GM19397 (cell line): ENCODE data around the gene BBC3.
A peak's percentile ranks its signal among the peaks of the same experiment; 100 is the strongest.
"Not testable (repeated sequence)": the region's sequence is repeated elsewhere in the genome, so short reads cannot be mapped to it uniquely, and the experiment has no call there.

Source experiments
- ATAC-seq: cut with Tn5 transposase; IDR thresholded peaks from one replicate; pipeline ENCODE4 v1.9.1; 2021; ENCODE audit warnings: mild to moderate bottlenecking, moderate library complexity; ENCODE audit not compliant: unreplicated experiment

BBC3 gene

GRCh38 chr19:47230921-47231214 lies at the start of gene BBC3:
BBC3 (minus strand) TSS chr19:47231199; CDS start chr19:47228431, 2,768 bp downstream.
- no peak for ATAC-seq

- no peak for ATAC-seq
Measured at GRCh38 chr19:47280183-47280797, 49.3 kb upstream of the BBC3 start.

DNA sequence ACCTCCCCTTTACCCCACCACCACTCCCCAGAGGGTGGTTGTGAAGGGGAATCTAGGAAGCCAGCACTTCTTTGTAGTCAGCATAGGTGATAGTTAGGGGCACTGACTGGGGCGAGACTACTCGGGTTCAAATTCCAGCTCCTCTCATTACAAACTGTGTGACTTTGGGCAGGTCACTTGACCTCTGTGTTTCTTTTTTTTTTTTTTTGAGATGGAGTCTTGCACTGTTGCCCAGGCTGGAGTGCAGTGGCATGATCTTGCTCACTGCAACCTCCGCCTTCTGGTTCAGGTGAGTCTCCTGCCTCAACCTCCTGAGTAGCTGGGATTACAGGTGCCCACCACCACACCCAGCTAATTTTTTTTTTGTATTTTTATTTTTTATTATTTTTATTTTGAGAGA lies 45.5 kb upstream of the BBC3 start:
- ATAC-seq: not testable (repeated sequence)

DNA sequence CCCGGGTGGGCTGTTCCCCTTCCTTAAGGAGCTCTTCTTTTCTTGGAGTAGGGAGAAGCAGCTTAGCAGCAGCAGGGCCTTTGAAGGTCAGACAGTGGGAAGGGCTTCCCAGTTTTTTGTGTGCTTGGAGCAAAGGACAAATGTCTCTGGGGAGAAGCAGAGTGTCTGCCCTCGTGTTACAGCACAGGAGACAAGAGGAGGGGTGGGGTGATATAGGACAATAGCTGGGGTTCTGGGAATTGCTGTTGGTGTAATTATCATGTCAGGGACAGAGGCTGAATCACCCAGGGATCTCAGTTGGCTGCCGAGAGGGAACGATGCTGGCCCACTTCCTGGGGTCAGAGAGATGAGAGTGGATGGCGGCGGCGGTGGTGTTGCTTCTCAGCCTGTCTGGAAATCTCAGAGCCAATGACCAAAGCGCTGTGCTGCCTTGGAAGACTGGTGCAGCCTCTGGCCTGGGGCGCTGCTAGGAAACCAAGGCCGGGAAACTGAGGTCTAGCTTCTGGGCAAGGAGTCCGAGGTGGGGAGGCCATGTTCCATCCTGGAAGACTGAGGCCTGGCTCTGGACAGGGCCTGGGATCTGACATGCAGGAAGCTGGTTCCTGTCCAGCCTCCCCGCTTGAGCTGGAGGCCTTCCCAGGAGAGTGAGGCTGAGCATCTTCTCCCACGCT lies 44.9 kb upstream of the BBC3 start:
- no peak for ATAC-seq

- no peak for ATAC-seq
Measured at GRCh38 chr19:47274891-47275761, 44.1 kb upstream of the BBC3 start.

- peak; percentile 52 for ATAC-seq
Measured at GRCh38 chr19:47274071-47274890, 43.3 kb upstream of the BBC3 start, which contains the start of gene INAFM1. INAFM1 (plus strand) TSS chr19:47274885; CDS start chr19:47274920, 35 bp downstream.

DNA sequence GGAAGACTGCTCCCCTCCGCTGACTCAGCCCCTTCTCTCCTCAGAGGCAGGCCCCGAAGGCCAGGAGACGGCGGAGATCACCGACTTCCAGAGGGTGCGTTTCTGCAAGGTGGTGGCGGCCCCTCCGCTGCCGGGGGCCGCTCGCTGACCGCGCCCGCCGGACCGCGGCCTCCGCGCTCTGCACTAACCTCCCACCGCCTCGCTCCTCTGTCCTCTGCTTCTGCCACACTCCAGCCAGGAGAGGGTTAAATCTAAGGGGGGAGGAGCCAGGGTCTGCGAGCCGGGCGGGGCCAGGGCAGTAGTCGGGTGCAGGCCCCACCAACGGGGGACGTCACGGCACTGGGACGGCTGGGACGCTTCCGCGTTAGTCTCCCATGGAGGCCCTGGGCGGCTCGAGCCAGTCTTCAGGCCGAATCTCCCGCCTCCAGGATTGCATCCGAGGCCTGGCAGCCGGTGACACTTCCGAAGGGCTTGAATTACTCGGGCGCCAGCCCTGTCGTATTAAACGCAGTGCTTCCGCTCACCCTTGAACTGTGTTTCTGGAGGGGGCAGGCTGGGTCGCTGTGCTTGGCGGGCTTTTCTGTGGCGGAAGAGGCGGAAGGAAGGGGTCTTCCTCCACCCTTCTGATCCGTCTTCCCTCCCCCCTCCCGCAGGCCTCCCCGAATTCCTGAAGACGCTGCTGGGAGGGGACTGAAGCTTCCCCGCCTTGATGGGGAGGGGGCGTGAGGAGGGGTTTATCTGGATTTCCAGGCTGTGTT lies 42.5 kb upstream of the BBC3 start:
- ATAC-seq: peak; percentile 55

DNA sequence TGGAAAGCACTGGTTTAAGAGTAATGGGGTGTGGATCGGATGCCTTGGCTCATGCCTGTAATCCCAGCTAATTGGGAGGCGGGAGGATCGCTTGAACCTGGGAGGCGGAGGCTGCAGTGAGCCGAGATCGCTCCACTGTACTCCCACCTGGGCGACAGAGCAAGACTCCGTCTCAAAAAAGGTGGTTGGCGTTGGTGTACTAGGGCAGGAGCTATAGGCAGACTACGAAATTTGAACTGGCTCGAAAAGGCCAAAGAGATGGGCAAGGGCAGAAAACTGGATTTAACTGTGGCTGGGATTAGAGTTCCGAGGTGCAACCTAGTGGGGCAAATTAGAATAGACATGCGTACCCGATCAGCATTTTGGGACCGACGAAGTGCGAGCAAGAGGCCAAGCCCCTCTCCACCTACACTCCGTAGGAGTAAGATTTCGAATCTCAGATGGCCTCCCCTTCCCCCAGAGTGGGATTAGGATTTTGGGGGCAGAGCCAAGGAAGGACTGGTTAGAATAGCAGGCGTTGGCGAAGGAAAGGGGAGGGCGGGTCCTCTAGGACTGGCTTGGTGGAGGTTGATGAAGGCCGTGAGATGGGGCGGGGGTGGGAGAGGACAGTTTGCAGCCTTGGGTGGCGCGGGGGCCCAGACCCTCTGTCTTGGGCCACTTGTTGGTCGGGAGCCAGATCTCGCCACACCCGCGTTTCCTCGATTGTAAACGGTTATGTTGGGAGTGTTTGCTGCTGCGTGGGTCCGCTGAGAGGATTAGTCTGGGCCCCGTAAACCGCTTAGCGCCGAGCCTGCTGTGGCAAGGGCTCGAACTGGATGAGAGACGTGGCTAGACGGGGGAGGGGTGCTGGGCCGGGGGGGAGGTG lies 41.7 kb upstream of the BBC3 start:
- no peak for ATAC-seq

DNA sequence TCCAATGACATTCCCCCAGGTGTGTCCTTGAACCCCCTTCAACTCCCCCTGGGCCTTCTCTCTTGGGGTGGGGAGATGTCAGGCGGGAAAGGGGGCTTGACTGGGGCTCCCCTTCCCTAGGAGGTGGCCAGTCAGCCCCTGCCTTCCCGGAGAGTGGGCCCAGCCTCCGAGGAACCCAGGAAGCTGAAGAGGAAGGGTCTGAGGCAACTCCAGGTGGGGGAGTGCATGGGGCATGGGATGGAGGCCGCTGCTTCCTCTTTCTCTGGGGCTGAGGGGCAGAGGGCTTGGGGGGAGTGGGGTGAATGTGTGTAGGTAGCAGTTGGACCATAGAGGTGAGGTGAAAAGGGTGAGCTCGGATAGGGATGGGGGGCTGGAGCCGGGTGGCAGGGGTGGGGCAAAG lies 41.0 kb upstream of the BBC3 start:
- ATAC-seq: no peak

DNA sequence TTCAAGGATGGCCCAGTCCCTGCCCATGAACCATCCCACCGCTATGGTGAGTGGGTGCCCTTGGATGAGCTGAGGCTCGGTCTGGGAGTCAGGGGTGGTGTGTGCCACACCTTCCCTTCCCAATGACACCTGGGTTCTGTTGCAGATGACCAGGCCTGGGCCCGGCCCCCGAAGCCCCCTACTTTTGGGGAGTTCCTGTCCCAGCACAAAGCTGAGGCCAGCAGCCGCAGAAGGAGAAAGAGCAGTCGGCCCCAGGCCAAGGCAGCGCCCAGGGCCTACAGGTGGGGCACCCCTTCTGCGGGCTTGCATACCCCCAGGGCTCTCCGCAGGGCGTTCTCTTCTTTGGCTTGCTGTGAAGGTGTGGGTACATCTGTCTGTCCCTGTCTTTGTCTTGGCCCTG lies 39.4 kb upstream of the BBC3 start:
- no peak for ATAC-seq

DNA sequence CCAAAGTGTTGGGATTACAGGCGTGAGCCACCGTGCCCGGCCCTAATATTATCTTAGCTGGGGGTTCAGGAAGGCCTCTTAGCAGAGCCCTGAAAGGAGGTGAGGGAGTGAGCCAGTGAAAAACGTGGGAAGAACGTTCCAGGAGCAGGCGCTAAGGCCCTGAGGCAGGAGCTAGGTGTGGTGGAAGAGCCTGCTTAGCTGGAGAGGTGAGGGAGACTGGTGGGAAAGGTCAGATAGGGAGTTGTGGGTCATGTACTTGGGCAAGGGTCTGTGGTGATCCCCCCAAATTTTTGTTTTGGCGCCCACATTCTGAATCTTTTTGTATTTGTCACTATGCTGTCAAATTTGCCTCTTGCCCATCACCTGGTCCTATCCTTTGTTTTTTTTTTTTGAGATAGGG lies 38.6 kb upstream of the BBC3 start:
- ATAC-seq: no peak

DNA sequence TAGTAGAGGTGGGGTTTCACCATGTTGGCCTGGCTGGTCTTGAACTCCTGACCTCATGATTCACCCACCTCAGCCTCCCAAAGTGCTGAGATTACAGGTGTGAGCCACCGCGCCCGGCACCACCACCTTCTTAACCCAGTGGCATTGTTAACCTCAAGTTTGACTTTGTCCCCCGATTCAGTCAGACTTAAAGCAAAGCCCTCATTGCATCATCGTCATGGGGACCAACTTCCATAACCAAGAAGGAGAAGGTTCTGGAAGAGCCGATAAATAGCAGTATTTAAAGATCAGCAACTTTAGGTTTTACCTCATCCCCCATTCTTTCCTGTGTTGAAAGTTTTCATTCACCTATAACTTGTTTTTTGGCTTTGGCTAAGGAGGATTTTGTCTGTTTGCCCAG lies 37.0 kb upstream of the BBC3 start:
- ATAC-seq: no peak

GRCh38 chr19:47267350-47267759 lies 36.4 kb upstream of the BBC3 start:
- ATAC-seq: no peak

DNA sequence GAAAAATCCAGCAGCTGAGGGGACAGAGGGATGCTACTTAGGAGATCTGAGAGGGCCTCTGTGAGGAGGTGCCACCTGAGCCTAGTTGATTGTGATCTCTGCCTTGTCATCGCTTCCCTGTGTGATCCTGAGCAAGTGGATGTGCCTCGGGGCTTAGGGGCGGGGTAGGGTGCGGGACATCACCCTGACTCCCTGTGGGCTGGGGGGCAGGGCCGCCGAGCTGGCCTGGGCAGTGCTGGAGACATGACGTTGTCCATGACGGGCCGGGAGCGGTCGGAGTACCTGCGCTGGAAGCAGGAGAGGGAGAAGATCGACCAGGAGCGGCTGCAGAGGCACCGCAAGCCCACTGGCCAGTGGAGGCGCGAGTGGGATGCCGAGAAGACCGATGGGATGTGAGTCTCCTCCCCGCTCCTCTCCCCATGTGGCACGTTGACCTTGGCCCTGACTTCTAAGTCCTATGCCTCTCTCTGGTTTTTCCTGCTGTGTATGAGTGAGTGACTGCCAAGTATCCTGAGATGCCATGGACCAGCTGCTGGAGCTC lies 35.5 kb upstream of the BBC3 start:
- ATAC-seq: no peak

GRCh38 chr19:47264629-47265028 lies 33.6 kb upstream of the BBC3 start:
- no peak for ATAC-seq

DNA sequence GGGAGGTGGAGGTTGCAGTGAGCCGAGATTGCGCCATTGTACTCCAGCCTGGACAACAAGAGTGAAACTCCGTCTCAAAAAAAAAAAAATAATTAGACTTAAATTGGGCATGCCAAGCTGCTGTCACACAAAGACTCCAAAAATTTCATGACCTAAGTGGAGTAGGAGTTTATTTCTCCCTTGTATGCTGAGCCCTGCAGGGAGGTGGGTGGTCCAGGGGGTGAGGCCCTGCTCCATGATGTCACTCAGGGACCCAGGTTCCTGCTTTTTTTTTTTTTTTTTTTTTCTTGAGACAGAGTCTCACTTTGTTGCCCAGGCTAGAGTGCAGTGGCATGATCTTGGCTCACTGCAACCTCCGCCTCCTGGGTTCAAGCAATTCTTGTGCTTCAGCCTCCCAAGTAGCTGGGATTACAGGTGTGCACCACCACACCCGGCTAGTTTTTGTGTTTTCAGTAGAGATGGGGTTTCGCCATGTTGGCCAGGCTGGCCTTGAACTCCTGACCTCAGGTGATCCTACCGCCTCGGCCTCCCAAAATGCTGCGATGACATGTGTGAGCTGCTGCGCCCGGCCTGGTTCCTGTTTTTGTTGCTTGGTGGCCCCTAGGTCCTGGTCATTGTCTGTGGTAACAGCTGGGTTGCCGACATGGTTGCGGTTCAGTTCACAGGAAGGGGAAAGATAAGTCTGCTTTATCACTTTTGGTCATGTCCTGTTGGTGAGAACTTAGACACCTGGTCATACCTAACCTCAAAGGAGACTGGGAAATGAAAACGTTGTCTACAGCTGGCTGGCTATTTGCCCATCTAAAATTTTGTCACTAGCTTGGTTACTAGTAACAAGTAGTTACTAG lies 31.2 kb upstream of the BBC3 start:
- ATAC-seq: peak; percentile 64

GRCh38 chr19:47260476-47260875 lies 29.5 kb upstream of the BBC3 start:
- no peak for ATAC-seq

DNA sequence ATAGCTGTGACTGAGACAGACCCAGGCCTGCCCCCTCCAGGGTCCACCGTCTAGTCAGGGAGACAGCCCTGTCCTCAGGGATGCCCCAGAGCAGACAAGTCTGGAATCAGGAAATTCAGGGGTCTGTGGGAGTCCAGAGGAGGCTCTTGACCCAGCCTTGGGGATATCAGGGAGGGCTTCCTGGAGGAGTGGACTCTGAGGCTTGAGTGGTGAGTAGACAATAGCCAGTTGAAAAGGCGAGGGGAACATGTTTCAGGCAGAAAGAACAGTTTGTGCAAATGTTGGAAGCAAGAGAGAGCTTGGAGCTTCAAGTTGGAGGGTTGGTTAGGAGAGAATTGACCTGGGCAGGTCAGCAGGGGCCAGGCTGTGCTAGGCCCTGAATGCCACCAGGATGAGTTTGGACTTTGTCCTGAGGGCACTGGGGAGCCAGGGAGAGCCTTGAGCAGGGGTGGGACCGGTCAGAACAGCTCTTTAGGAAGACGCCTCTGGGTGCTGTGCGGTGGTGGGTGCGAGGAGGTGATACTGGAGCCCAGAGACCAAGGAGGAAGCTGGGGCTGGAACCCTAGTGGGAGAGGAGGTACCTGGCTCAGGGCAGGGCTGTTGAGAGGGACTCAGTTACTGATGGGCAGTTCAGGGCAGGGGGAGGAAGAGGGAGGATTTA lies 28.0 kb upstream of the BBC3 start:
- ATAC-seq: no peak
